HG03432 (cell line): ENCODE results near the gene NPTX2.
"Not testable (repeated sequence)": the region's sequence is repeated elsewhere in the genome, so short reads cannot be mapped to it uniquely, and the experiment has no call there.

Experiments used
- ATAC-seq: cut with Tn5 transposase; IDR thresholded peaks from one replicate; pipeline ENCODE4 v1.9.1; 2021; ENCODE audit warnings: mild to moderate bottlenecking, moderate library complexity; ENCODE audit not compliant: unreplicated experiment

The NPTX2 gene, protein sequence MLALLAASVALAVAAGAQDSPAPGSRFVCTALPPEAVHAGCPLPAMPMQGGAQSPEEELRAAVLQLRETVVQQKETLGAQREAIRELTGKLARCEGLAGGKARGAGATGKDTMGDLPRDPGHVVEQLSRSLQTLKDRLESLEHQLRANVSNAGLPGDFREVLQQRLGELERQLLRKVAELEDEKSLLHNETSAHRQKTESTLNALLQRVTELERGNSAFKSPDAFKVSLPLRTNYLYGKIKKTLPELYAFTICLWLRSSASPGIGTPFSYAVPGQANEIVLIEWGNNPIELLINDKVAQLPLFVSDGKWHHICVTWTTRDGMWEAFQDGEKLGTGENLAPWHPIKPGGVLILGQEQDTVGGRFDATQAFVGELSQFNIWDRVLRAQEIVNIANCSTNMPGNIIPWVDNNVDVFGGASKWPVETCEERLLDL

DNA sequence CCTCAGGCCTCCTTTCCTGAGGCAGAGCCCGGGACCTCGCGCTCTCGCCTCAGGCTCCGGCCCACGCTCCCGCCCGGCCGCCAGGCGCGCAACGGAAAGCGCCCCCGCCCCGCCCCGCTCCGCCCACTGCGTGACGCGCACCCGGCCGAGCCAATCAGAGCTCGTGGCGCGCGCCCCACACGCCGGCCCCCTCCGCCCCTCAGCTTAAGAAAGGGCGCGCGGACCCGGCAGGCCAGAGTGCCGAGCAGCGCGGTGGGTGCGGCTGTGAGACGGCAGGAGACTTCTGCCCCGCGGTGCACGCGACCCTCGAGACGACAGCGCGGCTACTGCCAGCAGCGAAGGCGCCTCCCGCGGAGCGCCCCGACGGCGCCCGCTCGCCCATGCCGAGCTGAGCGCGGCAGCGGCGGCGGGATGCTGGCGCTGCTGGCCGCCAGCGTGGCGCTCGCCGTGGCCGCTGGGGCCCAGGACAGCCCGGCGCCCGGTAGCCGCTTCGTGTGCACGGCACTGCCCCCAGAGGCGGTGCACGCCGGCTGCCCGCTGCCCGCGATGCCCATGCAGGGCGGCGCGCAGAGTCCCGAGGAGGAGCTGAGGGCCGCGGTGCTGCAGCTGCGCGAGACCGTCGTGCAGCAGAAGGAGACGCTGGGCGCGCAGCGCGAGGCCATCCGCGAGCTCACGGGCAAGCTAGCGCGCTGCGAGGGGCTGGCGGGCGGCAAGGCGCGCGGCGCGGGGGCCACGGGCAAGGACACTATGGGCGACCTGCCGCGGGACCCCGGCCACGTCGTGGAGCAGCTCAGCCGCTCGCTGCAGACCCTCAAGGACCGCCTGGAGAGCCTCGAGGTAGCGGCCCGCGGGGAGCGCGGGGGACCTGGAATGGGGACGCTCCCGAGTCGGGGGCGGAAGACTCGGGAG lies at the start of gene NPTX2:
Gene NPTX2 (plus strand): TSS at position 235 of the 909 bp plus-strand sequence. CDS start 177 bp downstream, at position 412.
- no peak for ATAC-seq

DNA sequence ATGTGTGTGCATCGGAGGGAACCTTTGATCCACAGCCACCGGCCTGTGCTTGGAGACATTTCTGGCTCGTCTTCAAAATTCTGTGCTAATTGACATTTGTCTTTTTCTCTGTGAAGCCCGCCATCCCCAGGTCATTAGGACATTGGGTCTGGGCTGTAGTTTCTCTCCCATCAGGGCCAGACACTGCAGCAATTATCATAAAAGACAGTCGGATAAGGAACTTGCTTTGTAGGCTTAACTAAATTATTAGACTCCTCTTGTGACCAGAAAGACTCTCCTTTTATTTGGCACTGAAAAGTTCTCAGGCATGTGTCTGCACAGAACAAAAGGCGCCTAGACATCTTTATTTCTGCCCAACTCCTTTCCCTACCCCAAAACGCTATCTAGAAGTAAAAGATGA lies 49.1 kb upstream of the NPTX2 start:
- ATAC-seq = no peak

DNA sequence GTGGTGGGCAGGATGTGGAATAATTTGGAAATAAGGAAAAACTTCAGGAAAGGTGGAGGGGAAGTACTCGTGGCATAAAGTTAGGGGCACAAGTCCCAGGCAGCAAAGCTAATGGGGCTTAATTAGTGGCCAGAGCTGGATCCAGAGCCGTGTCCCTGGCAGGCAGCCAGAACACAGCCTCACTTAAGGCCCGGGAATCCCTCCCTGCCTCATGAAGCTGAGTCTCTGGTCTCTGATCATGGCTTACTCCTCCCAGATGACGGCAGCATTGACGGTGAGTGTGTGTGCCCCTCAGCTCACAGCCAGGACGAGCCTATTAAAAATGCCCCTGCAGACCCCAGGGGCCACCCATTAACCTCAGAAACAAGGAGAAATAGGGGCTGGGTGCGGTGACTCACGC lies 48.2 kb upstream of the NPTX2 start:
- ATAC-seq = no peak

DNA sequence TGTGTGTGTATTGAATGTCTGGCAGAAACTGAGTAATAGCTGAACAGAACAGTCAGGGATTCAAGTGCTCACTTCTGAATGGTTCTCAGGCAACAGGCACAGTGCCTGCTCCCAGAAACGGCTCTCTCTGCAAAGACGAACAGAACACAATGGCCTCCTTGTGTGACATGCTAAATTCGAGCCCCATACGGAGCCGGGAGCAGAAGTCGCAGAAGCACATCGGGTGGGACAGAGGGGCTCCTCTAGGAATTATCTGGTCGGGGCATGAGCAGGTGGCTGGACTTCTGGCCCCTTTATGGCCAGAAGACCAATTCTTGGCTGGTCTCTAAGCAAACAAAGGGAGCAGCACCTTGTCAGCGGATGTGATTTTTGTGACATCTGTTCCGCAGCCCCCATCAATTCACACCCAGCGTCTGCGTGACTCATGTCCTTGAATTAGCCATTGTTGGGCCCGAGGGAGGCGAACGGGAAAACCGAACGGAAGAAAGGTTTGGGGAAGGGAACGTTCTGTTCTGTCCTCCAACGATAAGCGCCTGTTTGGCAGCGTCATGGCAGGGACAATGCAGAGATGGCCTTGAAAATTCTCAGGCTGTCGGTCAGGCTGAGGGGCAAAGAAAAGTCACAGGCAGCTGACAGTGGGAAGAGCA lies 47.3 kb upstream of the NPTX2 start:
- ATAC-seq = no peak

DNA sequence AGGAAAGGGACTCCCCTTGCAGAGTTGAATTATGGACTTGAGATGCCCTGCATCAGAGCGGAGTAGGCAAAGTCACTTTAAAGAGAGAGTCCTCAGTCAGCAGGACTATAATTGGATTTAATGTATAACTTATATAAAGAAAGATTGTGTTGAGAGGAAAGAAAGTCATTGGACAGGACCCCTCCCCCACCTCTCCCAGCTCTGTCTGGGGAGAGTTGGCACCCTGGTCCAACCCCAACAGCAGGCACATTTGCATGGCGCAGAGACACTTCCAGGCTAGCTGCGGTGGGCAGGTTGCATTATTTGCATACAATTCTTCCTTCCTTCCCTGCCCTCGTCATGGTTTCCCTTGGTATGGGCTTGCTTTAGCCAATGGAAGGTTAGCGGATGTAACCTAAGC lies 46.1 kb upstream of the NPTX2 start:
- no peak for ATAC-seq

DNA sequence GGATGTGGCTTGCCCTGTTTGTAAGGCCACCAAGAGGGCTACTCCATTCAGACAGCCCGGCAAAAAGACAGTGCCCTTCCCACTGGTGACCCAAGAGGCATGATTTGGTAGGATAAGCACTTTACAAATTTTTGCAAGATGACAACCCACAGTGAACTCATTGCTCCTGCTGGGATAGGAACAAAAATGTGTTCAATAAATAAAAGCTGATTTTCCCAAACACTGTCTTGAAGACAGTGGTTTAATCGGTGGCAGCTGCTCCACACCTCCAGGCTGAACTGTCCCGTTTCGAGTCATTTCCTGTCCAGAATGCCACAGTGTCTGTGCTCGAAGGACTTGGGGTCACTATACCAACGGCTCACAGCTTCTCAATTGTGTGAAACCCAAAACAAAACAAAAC lies 45.1 kb upstream of the NPTX2 start:
- ATAC-seq = no peak

DNA sequence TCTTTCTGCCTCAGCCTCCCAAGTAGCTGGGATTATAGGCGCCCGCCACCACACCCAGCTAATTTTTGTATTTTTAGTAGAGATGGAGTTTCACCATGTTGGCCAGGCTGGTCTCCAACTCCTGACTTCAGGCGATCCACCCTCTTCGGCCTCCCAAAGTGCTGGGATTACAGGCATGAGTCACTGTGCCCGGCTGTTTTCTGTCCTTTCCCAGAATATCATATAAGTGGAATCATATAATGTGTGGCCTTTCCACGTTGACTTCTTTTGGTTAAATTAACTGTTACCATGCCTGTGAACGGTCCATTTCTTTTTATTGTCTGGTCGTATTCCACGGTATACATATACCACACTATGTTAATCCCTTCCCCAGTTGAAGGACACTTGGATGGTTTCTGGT lies 44.4 kb upstream of the NPTX2 start:
- ATAC-seq = not testable (repeated sequence)

DNA sequence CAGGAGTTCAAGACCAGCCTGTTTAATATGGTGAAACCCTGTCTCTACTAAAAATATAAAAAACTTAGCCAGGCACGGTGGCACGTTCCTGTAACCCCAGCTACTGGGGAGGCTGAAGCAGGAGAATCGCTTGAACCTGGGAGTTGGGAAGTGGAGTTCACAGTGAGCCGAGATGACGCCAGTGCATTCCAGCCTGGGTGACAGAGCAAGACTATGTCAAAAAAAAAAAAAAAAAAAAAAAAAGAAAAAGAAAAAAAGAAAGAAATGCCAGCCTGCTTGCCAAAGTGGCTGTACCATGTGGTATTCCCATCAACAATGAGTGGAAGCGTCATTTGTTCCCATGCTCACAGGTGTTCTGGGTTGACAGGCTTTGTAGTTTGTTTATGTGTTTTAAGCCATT lies 43.3 kb upstream of the NPTX2 start:
- no peak for ATAC-seq

DNA sequence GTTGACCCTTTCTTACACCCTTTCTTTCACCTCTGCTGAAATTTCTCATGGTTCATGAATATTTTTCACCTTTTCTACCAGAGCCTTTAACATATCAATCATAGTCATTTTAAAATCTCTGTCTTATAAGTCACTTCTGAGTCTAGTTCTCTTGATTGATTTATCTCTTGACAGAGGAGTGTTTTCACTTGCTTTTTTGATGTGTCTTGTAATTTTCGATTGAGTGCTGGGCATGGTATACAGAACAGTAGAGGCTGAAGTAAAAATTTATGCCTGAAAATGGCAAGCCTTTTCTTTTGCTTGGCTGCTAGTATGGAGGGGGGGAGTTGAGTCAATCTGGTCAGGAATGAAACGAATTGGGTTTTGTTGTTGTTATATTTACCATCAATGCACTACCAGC lies 41.2 kb upstream of the NPTX2 start:
- ATAC-seq = no peak

DNA sequence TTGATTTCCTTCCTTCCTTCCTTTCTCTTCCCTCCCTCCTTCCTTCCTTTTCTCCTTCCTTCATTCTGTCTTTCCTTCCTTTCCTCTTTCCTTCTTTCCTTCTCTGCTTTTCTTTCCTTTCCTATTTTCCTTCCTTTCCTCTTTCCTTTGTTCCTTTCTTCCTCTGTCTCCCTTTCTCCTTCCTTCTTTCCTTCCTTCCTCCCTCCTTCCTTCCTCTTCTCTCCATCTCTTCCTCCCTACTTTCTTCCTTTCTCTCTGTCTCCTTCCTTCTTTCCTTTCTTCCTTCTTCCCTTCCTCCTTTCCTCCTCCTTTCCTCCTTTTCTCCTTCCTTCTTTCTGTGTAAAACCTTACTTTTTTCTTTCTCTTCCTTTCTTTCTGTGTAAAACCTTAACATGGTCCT lies 32.3 kb upstream of the NPTX2 start:
- no peak for ATAC-seq

DNA sequence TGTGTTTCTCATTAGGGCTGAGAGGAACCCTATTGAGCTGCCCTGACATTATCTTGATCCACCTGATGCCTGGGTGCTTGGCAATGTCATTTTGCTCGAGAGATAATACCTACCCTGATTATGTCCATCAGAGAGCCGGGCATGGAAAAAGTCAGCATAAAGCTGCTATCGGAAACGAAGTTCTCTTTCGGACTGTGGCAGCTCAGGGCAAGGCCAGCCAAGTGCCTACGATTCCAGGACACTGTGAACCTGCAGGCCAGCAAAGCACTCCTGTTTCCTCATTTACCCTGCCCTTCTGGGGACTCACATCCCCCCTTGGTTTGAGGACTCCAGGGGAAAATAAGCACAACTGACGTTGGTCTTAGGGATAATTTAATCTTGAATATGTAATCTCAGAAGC lies 25.2 kb upstream of the NPTX2 start:
- ATAC-seq = no peak

DNA sequence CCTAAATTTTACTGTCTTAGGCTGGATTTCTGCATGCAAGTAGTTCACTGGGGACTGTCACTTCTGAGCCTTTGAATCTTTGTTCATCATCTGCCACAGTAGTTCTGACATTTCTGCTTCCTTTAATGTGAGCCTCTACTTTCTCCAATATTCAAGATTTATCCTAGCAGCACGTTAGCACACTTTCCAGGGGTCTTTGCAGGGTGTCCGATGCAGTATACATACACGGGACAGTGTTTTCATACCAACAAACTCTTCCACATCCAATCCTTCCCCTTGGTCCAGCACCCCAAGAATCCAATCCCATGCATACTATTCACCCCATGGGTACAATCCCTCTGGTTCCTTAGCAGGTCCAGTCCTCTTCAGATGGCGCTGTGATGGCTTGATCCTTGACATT lies 22.7 kb upstream of the NPTX2 start:
- ATAC-seq = no peak

DNA sequence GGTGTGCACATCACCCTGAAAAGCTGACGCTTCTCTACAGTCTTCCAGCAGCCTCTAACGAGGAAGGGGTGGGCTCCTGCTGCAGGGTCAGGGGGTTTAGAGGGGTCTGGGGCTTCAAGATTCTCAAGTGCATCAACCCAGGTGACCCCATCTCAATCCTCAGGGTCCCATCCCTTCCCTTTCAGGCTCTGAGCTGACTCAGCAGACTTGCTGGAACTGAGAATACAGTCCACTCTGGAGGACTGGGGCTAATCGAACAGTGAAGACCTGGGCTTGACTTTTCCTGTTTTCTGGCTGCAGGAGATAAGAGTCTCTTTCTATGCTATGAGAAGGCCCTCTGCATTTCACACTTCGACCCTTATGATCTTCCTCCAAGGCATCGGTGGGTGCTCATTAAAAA lies 22.3 kb upstream of the NPTX2 start:
- no peak for ATAC-seq

DNA sequence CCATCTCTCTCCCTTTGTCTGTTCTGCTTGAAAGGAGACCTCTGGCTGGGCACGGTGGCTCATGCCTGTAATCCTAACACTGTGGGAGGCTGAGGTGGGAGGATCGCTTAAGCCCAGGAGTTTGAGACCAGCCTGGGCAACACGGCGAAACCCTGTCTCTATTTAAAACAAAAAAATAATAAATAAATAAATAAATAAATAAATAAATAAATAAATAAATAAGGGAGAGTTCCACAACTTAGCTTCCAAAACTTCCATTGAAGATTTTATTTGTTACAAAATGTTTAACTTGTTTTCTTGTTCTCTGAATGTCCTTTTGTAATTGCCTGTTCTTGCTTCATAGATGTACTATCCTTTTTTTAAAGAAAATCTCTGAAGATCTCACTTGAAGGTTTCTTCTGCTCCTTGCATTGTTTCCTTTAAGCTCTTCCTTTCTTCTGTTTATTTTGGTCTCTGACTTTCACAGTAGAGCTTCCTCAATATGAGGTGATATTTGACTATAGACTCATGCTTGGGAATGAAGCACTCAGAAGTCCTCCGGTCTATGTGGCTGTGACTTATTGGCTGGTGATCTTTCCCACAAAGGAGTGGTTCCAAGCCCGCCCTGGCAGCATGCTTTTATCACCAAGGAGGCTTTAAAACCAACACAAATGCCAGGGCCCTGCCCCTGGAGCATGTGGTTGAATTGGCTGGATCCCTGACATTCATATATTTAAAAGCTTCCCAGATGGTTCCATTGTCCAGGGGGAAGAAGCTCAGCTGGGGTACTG lies 18.1 kb upstream of the NPTX2 start:
- no peak for ATAC-seq

DNA sequence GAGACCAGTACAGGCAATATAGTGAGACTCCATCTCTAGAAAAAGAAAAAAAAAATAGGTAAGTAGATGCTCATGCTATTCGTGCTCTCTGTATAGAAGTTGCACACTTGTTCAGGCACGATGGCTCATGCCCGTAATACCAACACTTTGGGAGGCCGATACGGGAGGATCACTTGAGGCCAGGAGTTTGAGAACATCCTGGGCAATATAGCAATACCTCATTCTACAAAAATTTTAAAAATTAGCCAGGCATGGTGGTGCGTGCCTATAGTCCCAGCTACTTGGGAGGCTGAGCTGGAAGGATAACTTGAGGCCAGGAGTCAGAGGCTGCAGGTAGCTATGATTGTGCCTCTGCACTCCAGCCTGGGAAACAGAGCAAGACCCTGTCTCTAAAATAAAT lies 17.2 kb upstream of the NPTX2 start:
- no peak for ATAC-seq

DNA sequence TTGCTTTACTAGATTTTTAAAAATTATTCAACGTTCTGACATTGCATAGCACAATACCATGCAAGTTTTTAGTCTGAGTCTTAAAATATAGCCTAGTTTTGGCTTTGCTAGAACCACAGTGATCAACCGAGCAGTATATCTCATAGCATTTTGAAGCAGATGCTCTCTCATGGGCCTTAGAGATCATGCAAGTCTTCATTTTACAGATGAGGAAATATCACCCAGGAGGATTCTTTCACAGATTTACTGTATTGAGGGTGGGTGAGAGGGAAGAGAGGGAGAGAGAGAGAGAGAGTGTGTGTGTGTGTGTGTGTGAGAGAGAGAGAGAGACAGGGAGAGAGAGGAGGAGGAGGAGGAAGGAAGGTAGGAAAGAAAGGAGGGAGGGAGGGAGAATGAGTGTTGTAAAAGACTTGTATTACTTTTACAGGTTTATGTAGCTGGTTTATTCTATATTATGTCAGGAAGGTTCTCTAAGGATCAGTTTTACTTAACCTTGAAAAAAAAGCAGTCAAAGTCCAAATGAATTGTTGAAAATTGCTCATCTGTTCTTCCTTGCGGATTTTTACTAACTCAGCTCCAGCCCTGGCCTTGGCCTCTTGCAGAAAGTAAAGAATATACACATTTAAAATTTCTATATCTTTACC lies 14.2 kb upstream of the NPTX2 start:
- no peak for ATAC-seq

DNA sequence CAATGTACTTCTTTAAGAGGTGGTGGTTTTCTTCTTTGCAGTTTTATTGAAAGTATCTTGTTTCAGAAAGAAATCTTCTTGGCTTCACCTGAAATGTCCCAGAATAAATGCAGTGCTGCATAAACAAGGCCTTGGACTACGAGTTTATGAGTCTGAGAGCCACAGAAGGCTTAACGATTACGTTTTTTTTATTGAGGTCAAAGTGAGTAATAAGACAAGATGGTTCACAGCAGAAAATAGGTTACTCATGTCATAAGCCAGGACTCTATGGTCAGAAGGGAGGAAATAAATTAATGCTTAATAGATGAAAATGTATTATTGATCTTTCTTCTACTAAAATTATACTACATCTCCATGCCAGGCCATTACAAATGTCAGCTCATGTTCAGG lies 13.7 kb upstream of the NPTX2 start:
- ATAC-seq = no peak

DNA sequence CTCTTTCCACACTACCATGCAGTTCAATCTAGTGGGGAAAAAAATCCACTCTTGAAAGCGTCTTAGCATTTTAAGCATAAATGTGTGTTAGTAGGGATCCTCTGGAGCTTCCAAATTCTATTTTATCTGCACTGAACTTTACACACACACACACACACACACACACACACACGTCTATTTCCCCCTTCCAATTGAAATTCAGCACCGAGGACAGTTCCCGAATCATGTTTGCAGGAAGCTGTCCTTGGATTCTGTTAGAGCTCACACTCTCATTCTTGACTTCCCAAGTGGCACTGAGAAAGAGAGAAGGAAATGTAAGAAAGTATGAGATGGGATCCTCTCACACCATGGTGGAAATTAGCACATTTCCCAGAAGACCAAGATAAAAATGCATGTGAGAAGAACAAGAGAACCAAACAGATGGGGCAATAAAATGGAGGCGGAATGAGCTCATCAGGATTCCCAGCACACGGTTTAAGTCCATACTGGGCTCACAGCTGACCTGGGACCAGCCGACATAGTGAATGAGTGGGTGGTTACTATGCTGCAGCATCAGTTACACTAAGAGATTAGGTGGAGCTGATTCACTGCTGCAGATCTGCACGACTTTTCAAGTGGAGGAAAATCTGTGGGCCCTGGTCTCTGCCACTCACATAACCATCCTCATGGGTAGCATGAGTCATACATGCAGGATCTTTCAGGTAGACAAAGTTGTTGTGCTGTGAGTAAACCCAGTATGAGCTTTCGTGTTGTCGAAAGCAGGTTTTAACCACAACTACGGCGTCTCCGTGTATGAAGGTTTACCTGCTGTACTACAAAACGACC lies 3.3 kb upstream of the NPTX2 start:
- ATAC-seq = no peak

DNA sequence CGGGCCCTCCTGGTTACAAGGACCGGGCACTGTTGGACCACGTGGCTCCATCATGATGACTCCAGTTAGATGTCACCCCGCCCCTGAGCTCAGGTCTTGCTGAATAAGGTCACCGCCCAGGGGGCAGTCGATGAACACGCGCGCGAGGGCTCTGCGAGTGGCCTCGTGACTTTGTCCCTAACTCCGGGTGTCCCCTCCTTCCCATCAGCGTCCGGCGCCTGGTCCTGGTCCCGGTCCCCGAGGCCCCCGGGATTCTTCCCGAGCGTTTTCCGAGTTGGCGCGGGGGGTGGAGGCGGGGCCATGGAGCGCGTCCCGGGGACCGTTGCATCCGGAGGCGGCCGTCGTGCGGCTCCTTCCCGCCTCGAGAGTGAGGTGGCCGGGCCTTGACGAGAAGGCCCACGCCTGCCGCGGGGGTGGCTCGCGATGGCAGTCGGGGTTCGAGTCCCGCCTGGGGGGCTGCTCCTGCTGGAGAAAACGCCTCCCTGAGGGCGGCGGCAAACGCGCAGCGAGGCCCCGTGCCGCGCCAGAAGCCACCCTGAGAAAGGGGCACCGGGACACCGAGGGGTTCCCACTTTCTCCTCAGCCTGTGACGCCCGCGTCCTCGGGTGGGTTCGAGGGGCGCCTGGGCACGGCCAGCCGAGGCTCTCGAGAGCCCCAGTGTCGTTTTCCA lies 569 bp upstream of the NPTX2 start:
- ATAC-seq = no peak
